Calu3 (cell line): ENCODE results near the gene NELFA. TPM values are rescaled to one million over a fixed set of nuclear protein-coding genes. Genes with fewer than 3 reads are reported as not detected.

Experiments used
- BruUV-seq: library from RNA; stranded (reverse); fragments of 400-500 nt; replicated peaks from 2 replicates; lab custom pipeline; 2021; lab: Mats Ljungman, UMichigan
- CTCF ChIA-PET: fragments of 300-600 bp; sonication (Branson Sonifier 250); formaldehyde crosslinking; loops from one replicate; lab custom pipeline; 2022; ENCODE audit warnings: antibody characterized with exemption; lab: Charles Lee
- DNase-seq: peaks from one replicate; pipeline ENCODE4 v3.0.0; 2022
- H3K27ac Mint-ChIP-seq: one replicate; pipeline ENCODE4 v1.8.0; 2022; ENCODE audit warnings: mixed read lengths; ENCODE audit not compliant: unreplicated experiment
- H3K27me3 Mint-ChIP-seq: one replicate; pipeline ENCODE4 v1.8.0; 2022; ENCODE audit warnings: mixed read lengths; ENCODE audit not compliant: unreplicated experiment
- H3K36me3 Mint-ChIP-seq: one replicate; pipeline ENCODE4 v1.8.0; 2022; ENCODE audit warnings: mild to moderate bottlenecking, moderate library complexity, mixed read lengths; ENCODE audit not compliant: insufficient read depth, unreplicated experiment
- H3K4me1 Mint-ChIP-seq: one replicate; pipeline ENCODE4 v1.8.0; 2022; ENCODE audit warnings: mild to moderate bottlenecking, low read depth, mixed read lengths; ENCODE audit not compliant: unreplicated experiment
- H3K4me3 Mint-ChIP-seq: one replicate; pipeline ENCODE4 v1.8.0; 2022; ENCODE audit warnings: mild to moderate bottlenecking, low read depth, moderate library complexity, mixed read lengths; ENCODE audit not compliant: unreplicated experiment
- H3K9me3 Mint-ChIP-seq: one replicate; pipeline ENCODE4 v1.8.0; 2022; ENCODE audit warnings: low read depth, mixed read lengths; ENCODE audit not compliant: unreplicated experiment
- CTCF ChIP-seq: fragments of 200-600 bp; IDR thresholded peaks from one replicate; pipeline ENCODE4 v1.8.0; 2022; ENCODE audit warnings: antibody characterized with exemption; ENCODE audit not compliant: unreplicated experiment
- intact Hi-C: fragments of 100-400 bp; cut with micrococcal nuclease; formaldehyde crosslinking; loops from one replicate; pipeline ENCODE4 v1.10.0; 2022; ENCODE audit not compliant: unreplicated experiment
- total RNA-seq: library from RNA; stranded (reverse); gene quantifications from 2 replicates; pipeline ENCODE4 v1.2.3, GENCODE V29; 2022

Gene NELFA
- total RNA-seq, 1 experiment from 2014 or later, result 29.9 TPM

GRCh38 chr4:1975391-1975801 lies 33.4 kb downstream of the NELFA start:
- no peak for DNase-seq
- H3K27me3 Mint-ChIP-seq, result no peaks in the 10 kb centered on the region
- H3K36me3 Mint-ChIP-seq, result peaks cover 51% of the 10 kb centered on the region
- no peaks in the 10 kb centered on the region for H3K4me1 Mint-ChIP-seq
- intact Hi-C loops, result no loop called here
- TF ChIP-seq CTCF, result no peak
- no TSS peak for BruUV-seq
- H3K27ac Mint-ChIP-seq, result no peak overlapping the region
- CTCF ChIA-PET, result no interaction called here
- H3K4me3 Mint-ChIP-seq, result no peak overlapping the region
- H3K9me3 Mint-ChIP-seq, result no peaks in the 10 kb centered on the region

GRCh38 chr4:1974840-1975239 lies 33.9 kb downstream of the NELFA start:
- Mint-ChIP-seq H3K27ac (no peak overlapping the region), H3K27me3 (no peaks in the 10 kb centered on the region), H3K36me3 (peaks cover 51% of the 10 kb centered on the region), H3K4me1 (no peaks in the 10 kb centered on the region), H3K4me3 (no peak overlapping the region), H3K9me3 (no peaks in the 10 kb centered on the region)
- no TSS peak for BruUV-seq
- TF ChIP-seq CTCF, result no peak
- DNase-seq, result no peak
- intact Hi-C loops, result no loop called here
- CTCF ChIA-PET, result no interaction called here

- no peak overlapping the region for H3K4me3 Mint-ChIP-seq
- BruUV-seq, result no TSS peak
- intact Hi-C loops, result no loop called here
- CTCF ChIA-PET, result no interaction called here
- no peaks in the 10 kb centered on the region for H3K27me3 Mint-ChIP-seq
- H3K36me3 Mint-ChIP-seq, result peaks cover 48% of the 10 kb centered on the region
- no peak for DNase-seq
- no peak for TF ChIP-seq CTCF
- no peaks in the 10 kb centered on the region for H3K9me3 Mint-ChIP-seq
- H3K27ac Mint-ChIP-seq, result no peak overlapping the region
- H3K4me1 Mint-ChIP-seq, result no peaks in the 10 kb centered on the region
Measured at GRCh38 chr4:1973661-1974060, 35.1 kb downstream of the NELFA start.

- Mint-ChIP-seq H3K36me3 (peaks cover 44% of the 10 kb centered on the region), H3K27me3 (no peaks in the 10 kb centered on the region), H3K4me3 (no peak overlapping the region), H3K9me3 (no peaks in the 10 kb centered on the region), H3K27ac (no peak overlapping the region), H3K4me1 (no peaks in the 10 kb centered on the region)
- intact Hi-C loops, result no loop called here
- CTCF ChIA-PET, result no interaction called here
- no peak for TF ChIP-seq CTCF
- BruUV-seq, result no TSS peak
- DNase-seq, result no peak
Measured at GRCh38 chr4:1973218-1973617, 35.6 kb downstream of the NELFA start.

GRCh38 chr4:1972414-1972813 lies 36.4 kb downstream of the NELFA start:
- DNase-seq, result no peak
- no peak for TF ChIP-seq CTCF
- Mint-ChIP-seq H3K4me1 (no peaks in the 10 kb centered on the region), H3K36me3 (peaks cover 42% of the 10 kb centered on the region), H3K9me3 (no peaks in the 10 kb centered on the region), H3K27ac (no peak overlapping the region), H3K27me3 (no peaks in the 10 kb centered on the region), H3K4me3 (no peak overlapping the region)
- intact Hi-C loops, result no loop called here
- no TSS peak for BruUV-seq
- CTCF ChIA-PET, result no interaction called here
